GM12891 (cell line): ENCODE measurements around the gene PTPRQ.

Experiments used
- PAX5 ChIP-seq: IDR thresholded peaks from 2 replicates; pipeline ENCODE4 v1.6.1; 2011; ENCODE audit warnings: low read length, moderate library complexity, mild to moderate bottlenecking; ENCODE audit not compliant: insufficient read depth, severe bottlenecking
- POLR2A ChIP-seq: IDR thresholded peaks from 2 replicates; pipeline ENCODE4 v1.6.1; 2011; ENCODE audit warnings: low read depth, low read length, control low read depth
- POLR2AphosphoS5 ChIP-seq: IDR thresholded peaks from 2 replicates; pipeline ENCODE4 v1.6.1; 2011; ENCODE audit warnings: low read depth, low read length, control low read depth

DNA sequence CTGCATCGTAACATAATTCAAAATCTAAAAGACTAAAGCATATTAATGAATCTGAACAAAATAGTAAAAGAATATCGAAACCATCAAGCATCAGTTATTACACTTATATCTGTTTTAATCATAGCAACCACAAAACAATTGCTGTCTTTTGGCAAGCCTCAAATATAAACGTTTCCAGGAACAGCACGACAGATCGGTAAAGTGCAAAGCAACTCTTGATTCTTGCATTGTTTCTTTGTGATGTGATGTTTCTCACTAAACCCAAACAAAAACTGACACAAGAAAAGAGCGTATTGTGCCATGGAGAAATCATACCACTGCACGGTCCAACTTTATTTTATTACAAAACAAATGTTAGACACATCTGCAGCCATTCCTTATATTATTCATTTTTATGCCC is 254.2 kb downstream of the PTPRQ start:
- TF ChIP-seq POLR2A (no peak), PAX5 (no peak), POLR2AphosphoS5 (no peak)
